Panc1 (cell line): ENCODE measurements around the gene PCDHGA2.

Experiments used
- CTCF ChIP-seq: fragments of 450-650 bp; IDR thresholded peaks from 2 replicates; pipeline ENCODE4 v1.5.1; 2017; ENCODE audit warnings: mild to moderate bottlenecking
- REST ChIP-seq, 2 experiments: IDR thresholded peaks; 2 replicates each; pipeline ENCODE4 v1.6.1; 2011 to 2012; ENCODE audit warnings: low read depth in 2 of 2, control low read depth in 1 of 2, low read length in 1 of 2, mild to moderate bottlenecking in 1 of 2, moderate library complexity in 1 of 2; ENCODE audit not compliant: insufficient read depth in 1 of 2

- TF ChIP-seq CTCF (no peak), REST (IDR thresholded peaks at IDR 0.05; ENCODE audit: insufficient read depth in 1 of 2, low read depth in 2 of 2, low read length in 1 of 2) (no peak)
These were observed 36.1 kb downstream of the PCDHGA2 start for GRCh38 chr5:141374627-141375026.
